NCI-H774 (cell line): Measurements from ENCODE around the gene RGPD4.

Experiments
- DNase-seq: peaks from one replicate; lab custom pipeline; 2025; lab: John Stamatoyannopoulos, UW

RGPD4 gene

DNA sequence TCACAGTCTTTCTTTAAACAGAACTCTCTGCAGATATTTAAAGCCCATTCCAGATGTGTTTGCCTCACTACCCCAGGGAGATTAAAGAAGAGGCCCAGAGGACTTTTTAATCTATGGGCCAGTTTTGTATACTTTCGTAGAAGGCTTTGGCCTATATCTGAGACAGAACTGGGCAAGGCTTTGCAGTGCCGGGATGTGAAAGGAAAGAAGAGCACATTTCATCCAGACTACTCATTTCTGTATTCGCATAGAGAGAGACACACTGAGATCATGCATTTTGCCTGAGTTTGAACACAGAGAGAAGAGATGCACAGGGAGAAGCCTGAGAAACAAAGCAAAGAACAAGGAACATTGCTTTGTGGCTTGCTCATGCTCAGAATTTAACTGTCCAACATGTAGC is 104.7 kb downstream of the RGPD4 start:
- no peak for DNase-seq

DNA sequence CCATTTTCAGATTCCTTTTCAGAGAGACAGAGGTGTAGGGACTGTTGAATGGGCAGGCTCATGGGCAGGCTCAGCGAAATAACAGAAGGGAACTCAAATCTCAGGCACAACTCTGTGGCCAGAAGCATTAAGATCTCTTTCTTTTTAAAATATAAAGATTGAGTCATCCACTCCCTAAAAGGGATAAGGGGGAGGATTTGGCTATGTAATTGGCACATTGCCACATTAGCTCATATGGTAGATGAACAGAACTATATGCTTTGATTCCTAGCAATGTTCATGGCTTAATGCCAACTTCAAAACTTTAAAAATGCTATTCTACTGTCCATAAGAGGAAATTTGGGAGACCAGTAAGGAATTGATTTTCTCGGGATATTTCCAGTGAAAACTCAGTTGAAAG is 105.8 kb downstream of the RGPD4 start:
- DNase-seq, result no peak

GRCh38 chr2:107932979-107933378 is 106.3 kb downstream of the RGPD4 start:
- DNase-seq, result no peak

DNA sequence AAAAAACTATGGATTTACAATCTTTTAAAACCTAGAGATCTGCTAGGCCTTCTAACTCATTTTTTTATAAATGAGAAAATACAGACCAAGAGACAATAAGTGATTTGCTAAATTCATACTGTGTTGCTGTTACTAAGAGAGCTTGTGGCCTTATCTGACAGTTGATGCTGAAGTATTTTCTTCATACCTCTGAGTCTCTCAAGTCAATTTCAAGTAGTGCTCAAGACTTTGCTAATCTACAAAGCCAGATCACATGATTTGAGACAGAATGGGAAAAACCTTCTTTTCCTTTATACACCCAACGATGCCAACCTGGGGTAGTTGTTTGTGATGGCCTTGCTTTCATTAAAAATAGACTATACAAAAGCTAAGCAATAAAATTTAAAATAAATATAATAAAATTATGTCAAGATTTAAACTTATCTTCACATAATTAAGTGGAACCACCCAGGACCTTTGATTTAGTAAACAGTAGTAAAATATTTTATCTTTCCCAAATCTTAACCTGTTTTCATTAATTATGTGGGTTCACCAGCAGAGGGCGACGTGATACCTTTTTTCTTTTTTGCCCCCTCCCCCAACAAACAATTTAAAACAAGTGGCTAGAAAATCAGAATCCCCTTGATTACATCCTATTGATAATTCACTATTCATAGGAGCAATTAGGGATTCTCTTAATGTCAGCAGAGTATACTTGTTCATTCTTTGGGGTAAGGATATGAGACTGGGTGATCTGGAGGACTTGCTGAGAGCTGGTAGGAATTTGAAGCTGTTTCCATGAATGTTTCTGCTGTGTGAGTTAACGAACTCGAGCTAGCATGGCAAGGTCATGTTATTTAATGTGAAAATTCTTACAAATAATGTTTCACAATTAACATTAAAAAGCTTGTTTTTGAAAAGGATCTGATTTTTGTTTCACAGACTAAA is 110.0 kb downstream of the RGPD4 start:
- DNase-seq, result no peak
